DND-41 (cell line): ENCODE measurements around the gene OPN1SW.

ENCODE experiments used
- CTCF ChIP-seq: IDR thresholded peaks from 2 replicates; pipeline ENCODE4 v1.5.1; 2012; ENCODE audit warnings: borderline replicate concordance, low read length, moderate library complexity, mild to moderate bottlenecking; ENCODE audit not compliant: poor library complexity, severe bottlenecking; ENCODE audit errors: extremely low read depth
- EZH2 ChIP-seq: IDR thresholded peaks from 3 replicates; pipeline ENCODE4 v1.6.1; 2012; ENCODE audit warnings: borderline replicate concordance, low read depth, mild to moderate bottlenecking, moderate library complexity, low read length, inconsistent platforms; ENCODE audit not compliant: severe bottlenecking

GRCh38 chr7:128733278-128733645 lies 42.3 kb downstream of the OPN1SW start:
- TF ChIP-seq CTCF: no peak
- no peak for TF ChIP-seq EZH2
